GM12874 (cell line): ENCODE measurements around the gene TESK1.
A peak's percentile ranks its signal among the peaks of the same experiment; 100 is the strongest.

ENCODE experiments used
- TF ChIP-seq, protein P1 (sequence below): IDR thresholded peaks from 2 replicates; pipeline ENCODE4 v1.5.1; 2011; ENCODE audit warnings: low read depth, mild to moderate bottlenecking, control low read depth, low read length, moderate library complexity; ENCODE audit not compliant: insufficient read depth

Gene TESK1

DNA sequence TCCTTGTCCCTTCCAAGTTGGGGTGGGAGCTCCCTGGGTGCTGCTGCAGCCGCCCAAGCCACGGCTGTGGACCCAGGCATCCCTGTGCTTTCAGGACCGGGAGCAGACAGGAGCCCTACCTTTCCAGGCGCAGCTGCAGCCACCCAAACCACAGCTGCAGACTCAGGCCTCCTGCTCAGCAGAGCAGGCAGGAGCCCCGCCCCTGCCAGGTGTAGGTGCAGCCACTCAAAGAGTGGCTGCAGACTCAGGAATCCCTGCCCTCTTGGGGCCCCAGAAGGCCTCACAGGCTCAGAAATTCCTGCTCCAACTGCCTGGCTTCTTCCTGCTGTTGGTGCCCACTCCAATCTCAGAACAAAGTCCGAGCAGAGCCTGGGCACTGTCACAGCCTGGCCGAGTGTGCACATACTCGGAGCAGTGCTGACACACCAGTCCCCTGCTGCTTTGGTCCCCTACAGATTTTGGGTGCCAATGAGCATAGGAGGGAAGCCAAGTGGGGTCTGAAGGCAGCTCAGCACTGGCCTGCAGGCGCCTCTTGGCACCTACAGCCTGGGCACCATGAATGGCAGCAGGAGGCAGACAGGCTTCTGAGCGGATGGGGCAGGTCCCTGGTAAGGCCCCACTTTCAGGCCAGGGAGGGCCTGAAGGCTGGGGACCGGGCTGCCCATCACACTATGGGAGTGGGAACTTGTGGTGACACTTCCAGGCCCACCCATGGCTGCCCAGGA is 6.0 kb upstream of the TESK1 start:
- TF ChIP-seq, protein P1, sequence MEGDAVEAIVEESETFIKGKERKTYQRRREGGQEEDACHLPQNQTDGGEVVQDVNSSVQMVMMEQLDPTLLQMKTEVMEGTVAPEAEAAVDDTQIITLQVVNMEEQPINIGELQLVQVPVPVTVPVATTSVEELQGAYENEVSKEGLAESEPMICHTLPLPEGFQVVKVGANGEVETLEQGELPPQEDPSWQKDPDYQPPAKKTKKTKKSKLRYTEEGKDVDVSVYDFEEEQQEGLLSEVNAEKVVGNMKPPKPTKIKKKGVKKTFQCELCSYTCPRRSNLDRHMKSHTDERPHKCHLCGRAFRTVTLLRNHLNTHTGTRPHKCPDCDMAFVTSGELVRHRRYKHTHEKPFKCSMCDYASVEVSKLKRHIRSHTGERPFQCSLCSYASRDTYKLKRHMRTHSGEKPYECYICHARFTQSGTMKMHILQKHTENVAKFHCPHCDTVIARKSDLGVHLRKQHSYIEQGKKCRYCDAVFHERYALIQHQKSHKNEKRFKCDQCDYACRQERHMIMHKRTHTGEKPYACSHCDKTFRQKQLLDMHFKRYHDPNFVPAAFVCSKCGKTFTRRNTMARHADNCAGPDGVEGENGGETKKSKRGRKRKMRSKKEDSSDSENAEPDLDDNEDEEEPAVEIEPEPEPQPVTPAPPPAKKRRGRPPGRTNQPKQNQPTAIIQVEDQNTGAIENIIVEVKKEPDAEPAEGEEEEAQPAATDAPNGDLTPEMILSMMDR, result no peak

DNA sequence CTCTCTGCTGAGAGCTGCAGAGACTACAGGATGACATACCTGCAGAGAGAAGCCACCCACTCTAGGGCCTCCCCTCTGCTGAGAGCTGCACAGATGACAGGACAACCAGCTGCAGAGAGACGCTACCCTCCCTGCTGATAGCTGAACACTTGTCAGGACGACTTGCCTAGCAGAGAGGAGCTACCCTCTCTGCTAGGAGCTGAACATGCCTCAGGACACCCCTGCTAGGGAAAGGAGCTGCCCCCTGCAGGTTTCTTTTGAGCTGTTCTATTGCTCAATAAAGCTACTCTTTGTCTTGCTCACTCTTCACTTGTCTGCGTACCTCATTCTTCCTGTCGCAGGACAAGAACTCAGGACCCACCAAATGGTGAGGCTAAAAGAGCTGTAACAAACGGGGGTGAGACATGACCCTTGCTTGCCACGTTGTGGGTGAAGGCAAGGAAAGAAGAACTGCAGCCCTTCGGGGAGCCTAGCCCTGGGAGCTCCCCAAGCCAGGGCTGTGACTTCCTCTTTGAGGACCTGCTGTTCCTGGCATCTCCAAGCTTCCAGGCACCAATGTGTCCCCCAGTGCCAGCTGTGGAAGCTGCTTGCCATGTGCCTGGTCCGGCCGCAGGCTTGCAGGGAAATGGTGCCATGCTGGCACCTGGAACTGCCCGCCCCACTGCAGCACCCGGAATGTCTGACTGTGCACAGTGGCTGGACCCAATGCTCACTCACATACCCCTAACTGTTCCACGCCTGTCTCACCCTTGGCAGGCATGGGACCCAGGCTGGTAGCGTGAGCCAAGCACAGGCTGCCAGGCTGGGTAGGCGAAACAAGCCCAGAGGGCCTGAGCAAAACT is 5.1 kb upstream of the TESK1 start:
- TF ChIP-seq, protein P1, result no peak; the same call in 1 of the 2 replicates

GRCh38 chr9:35603506-35603985 is 1.5 kb upstream of the TESK1 start:
- TF ChIP-seq, protein P1, result no peak

- TF ChIP-seq, protein P1, result peak; percentile 85
Observed at GRCh38 chr9:35603986-35604577, 980 bp upstream of the TESK1 start.

- TF ChIP-seq, protein P1, result no peak
Observed at GRCh38 chr9:35605351-35606137, 482 bp downstream of the TESK1 start.

DNA sequence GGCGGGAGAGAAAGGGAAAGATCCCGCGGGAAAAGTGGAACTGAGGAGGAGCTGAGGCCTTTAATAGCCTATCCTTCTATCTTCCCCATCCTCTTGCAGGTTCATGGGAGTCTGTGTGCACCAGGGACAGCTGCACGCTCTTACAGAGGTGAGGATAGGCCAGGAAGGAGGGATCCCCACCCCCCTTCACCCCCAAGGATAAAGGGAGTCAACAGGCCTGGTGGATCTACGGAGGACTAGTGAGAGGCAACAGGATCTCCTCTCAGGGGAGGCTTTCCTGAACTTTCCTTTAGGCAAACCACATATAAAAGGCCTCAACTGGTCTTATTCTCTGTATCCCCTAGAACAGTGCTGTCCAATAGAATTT is 1.1 kb downstream of the TESK1 start:
- TF ChIP-seq, protein P1, result no peak
